HG03558 (cell line): Measurements from ENCODE around the gene PLXNB2.
A peak's percentile ranks its signal among the peaks of the same experiment; 100 is the strongest.

Source experiments
- ATAC-seq: cut with Tn5 transposase; IDR thresholded peaks from one replicate; pipeline ENCODE4 v1.9.1; 2021; ENCODE audit warnings: moderate number of reproducible peaks; ENCODE audit not compliant: unreplicated experiment; ENCODE audit errors: extremely low read depth

Gene PLXNB2

DNA sequence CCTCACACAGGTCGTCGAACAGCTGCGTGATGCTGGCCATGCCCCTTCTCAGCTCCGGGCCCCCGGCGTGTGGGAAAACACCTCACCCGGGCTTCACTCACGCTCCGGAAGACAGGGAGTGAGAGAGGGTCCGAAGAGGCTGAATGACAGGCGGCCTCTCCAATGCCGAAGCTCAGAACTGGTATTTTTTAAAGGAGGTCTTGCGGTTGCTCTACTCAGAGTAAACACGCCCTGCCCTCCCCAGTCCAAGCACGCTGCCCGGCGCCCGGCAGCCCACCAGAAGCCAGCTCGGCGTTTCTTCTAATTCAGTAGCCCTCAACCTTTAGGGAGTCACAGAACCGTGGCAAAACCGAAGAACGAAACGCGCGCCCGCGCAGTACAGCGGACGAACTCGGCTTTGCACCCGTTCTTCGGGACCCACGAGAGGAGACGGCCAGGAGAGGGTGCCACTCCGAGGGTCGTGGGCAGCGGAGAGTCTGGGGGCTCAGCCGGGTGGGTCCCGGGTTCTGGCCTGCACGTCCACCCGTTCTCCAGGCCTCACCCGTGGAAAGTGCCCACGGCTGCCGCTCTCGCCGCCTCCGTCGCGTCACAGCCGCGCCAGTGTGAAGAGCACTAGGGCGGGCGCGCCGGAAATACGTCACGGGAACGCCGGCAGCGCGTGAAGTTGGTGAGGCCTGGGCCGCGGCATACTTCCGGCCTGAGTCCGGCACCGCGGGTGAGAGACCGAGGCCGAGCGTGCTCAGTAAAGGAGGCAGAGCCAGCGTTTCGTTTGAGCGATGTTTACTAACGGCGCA, 62.8 kb downstream of the PLXNB2 start, which contains the start of gene TUBGCP6:
Gene TUBGCP6, minus strand, starts transcription at position 604 of the 794 bp plus-strand sequence. Its CDS starts 564 bp downstream, at position 40.
- peak; percentile 45 for ATAC-seq

- ATAC-seq = no peak
Measured at GRCh38 chr22:50243685-50244419, 63.6 kb downstream of the PLXNB2 start.

DNA sequence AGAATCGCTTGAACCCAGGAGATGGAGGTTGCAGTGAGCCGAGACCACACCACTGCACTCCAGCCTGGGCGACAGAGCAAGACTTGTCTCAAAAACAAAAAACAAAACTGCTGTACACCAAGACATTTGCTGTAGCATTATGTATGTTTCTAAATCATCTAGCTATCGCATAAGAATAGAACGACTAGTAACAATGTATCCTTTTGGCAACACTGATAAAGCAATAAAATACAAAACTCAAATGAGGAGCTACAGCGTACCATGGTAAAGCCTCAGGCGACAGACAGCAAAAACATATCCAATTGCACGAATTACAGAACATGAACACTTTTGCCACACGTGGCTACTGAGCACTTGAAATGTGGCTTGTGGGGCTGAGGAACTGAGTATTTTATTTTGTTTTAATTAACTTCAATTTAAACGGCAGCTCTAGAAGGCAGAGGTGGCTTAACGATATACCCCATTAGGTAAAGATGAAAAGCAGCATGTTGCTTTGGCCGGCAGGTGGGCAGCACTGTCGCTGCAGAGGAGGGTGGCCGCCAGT, 65.0 kb downstream of the PLXNB2 start:
- no peak for ATAC-seq

DNA sequence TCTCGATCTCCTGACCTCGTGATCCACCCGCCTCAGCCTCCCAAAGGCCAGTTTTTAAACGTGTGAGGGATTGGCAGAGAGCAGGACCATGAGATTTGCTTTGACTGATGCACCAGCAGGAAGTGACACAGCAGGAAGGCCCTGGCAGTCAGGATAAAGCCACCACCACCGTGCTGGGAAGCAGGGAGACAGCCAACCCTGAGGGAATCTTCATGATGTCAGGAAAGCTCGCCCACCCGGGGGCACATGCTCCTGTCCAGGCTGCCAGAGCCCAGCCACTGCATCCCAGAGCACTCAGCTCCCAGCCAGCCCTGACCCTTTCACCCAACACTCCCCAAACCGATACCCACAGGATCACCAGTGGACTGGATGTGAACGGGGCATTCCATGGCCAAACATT, 68.7 kb downstream of the PLXNB2 start:
- no peak for ATAC-seq

DNA sequence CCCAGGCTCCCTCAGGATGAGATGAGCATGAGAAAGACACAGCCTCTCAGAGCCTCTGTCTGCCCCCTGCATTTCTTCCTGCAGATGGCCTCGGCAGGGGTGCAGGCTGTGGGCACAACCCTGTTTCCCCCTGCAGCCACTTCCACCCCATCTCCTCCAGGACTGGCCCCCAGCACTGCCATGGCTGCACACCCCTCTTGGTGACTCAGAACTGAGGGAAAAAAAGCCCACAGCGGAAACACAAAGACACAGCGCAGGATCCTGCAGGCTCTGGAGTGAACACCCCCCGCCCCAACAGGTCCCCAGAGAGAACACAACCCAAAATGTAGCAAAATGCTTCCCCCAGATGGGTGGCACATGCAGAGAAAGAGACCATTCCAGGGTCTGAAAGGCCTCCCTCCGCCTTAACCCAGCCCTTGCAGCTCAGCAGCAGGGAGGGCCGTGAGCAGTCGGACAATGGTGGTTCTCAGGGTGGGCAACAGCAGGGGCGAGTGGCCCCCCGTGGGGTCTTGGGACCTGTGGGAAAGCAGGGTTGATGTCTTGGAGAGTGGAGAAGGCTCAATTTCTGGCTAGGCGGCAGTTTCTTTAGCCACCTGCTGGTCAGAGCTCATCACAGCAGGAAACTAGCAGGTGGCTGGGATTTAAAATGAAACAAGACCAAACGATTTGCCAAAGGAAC, 70.6 kb downstream of the PLXNB2 start:
- ATAC-seq = no peak

DNA sequence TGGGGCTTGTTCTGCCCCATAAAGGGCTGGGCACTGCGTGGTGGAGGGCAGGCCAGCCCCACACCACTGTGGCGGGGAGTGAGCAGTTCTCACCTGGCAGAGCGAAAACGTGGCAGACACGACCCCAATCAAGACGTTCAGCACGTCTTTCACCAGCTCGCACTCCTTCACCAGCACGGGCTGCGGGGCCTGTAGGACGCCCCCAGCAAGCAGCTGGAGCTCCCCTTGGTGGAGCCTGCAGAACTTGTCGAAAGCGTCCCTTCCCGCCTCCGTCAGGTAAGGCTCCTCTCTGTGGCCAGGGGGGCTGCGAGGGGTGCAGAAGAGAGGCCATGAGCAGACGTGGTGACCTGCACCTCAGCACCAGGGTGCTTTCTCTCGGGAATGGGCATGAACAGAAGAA, 74.2 kb downstream of the PLXNB2 start:
- ATAC-seq = no peak

DNA sequence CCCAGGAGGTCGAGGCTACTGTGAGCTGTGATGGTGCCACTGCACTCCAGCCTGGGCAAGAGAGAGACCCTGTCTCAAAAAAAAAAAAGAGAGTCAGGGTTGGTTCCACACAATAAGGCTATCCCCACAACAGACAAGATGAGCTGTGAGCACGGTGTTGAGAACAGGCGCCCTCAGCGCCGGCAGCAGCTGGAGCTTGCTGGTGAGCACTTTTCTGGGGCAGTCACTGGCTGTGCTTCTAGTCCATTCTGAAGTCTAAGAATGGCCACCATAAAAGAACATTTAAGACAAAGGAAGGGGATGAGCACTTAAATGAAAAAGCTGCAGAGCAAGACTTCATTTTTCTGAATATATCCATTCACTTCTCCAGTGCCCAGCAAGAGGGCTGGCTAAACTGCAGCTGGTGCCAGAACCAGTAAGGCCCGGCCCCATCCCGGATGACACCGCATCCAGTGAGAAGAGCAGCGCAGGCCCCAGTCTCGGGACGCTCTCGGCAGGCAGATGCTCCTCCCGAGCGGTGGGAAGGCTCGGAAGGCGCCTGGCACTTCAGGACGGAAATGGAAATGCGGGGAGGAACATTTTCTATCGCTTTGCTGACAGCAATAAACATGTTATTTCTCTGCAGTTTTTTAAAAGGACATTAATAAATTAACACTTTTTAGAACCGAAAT, 74.8 kb downstream of the PLXNB2 start:
- no peak for ATAC-seq

DNA sequence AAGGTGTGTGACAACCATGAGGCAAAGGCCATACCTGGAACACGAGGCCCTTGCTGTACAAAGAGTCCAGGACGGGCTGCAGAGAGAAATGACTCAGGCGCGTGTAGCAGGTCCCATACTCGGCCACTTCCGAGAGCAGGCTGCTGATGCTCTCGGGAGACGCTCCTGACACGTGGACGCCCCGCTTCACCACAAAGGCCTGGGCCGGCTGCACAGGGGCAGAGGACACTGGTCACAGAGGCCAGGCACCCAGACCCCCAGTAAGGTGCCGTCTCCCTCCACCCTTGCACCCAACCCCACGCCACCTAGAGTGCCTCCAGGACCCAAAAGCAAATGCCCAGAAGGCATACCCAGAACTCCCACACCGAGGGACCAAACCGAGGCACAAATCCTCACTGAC, 78.1 kb downstream of the PLXNB2 start:
- ATAC-seq = no peak

GRCh38 chr22:50228366-50228765, 79.1 kb downstream of the PLXNB2 start:
- no peak for ATAC-seq

- ATAC-seq = no peak
Measured at GRCh38 chr22:50227579-50228215, 79.7 kb downstream of the PLXNB2 start.

- ATAC-seq = no peak
Measured at GRCh38 chr22:50226875-50227165, 80.6 kb downstream of the PLXNB2 start.

DNA sequence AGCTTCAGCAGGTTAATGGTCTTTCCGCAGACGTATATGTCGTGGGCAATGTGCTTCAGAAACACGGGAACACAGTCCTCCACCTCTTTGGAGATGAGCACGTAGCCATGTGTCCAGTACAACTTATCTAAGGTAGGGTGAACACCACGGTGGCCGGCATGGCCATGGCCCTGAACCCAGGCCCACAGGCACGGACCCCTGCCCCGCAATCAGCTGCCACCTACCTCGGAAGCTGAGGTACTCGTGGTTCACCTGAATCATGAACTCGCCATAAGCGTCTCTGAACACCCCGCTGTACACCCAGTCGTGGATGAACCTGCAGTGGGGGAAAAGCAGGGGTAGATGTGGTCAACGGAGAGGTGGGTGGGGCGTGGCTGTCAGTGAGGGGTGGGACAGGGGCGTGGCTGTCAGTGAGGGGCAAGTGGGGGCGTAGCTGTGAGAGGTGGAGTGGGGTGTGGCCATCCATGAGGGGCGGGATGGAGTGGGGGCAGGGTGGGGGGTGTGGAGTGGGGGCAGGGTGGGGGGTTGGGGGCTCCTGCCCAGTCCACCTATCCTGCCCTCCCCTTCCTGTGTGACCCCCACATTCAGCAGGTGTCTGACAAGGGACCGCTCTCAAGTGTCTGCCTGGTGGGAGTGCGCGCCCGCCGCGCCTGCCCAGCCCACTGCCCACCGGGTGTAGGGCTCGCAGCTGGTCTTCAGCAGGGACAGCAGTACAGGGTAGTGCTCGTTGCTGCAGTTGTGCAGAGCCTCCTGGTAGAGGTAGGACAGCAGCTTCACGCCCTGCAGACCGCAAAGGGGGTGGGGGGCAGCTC, 81.2 kb downstream of the PLXNB2 start:
- ATAC-seq = no peak

DNA sequence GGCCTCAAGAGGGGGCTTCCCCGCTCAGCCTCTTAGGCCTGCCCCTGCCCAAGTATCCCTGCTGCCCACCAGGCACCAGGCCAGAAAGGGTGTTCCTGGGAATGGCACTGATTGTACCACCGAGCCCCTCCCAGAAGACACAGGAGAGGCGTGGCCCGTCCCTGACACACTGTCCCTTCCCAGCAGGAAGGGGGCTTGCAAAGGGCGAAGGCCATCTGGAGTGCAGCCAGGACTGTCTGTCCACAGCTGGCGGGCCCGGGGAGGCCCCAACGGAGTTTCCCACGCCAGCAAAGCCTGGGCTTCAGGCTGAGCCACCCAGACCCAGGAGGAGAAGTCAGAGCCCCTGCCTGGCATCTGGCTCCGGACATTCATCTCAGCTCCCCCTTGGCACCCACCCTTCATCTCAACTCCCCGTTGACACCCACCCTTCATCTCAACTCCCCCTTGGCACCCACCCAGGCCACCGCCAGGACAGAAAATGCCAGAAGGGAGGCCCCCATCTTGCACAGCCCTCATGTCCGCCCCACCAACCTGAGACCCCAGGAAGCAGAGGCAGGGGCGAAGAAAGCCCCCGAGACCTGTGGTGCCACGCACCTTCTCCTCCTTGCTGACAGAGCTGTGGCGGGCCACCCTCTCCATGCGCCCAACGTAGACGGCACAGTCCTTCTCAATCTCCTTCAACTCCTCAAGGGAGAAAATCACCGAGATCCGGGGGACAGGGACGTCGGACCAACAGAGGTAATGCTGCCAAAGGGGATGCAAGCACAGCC, 82.1 kb downstream of the PLXNB2 start:
- no peak for ATAC-seq
